ENCODE measurements around the gene ADAMTS16.

DNA sequence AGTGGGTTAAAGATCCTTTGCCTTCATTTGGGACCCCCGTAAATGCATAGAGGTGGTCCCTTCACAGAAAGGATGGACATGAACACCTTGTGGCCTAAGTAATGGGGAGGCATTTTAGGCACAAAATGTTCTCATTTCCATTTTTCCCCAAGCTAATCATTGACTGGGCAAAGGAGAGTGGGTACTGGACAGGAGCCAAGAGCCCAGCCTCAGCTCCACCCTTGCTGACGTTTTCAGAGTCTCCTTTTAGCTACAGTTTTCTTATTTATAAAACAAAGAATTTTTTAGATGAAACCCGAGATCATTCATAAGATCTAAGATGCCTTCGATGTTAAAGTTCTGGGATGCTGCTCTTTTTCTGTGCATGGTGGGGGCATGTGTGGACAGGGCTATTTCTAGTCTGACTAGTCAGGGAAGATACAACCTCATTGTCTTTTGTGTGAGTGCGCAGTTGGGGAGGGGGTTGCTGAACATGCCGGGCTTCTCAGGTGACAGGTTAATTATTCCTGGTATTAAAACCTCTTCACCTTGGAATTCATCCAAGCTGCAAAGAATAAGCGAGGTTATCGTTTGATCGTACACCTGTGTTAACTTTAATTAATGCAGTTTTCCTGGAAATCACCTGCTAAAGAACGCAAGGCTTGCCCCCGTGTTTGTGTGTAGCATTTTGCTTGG is 48.4 kb downstream of the ADAMTS16 start:
- no peak for TF ChIP-seq POLR2A (IDR thresholded peaks at IDR 0.05)
- TF ChIP-seq, protein P1, sequence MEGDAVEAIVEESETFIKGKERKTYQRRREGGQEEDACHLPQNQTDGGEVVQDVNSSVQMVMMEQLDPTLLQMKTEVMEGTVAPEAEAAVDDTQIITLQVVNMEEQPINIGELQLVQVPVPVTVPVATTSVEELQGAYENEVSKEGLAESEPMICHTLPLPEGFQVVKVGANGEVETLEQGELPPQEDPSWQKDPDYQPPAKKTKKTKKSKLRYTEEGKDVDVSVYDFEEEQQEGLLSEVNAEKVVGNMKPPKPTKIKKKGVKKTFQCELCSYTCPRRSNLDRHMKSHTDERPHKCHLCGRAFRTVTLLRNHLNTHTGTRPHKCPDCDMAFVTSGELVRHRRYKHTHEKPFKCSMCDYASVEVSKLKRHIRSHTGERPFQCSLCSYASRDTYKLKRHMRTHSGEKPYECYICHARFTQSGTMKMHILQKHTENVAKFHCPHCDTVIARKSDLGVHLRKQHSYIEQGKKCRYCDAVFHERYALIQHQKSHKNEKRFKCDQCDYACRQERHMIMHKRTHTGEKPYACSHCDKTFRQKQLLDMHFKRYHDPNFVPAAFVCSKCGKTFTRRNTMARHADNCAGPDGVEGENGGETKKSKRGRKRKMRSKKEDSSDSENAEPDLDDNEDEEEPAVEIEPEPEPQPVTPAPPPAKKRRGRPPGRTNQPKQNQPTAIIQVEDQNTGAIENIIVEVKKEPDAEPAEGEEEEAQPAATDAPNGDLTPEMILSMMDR (IDR thresholded peaks at IDR 0.05), result no peak
